SW480 (cell line): ENCODE results near the gene PTAFR.

Experiments
- DNase-seq: peaks from one replicate; pipeline ENCODE4 v3.0.0-alpha.2; 2016; ENCODE audit warnings: low spot score

The PTAFR gene, protein sequence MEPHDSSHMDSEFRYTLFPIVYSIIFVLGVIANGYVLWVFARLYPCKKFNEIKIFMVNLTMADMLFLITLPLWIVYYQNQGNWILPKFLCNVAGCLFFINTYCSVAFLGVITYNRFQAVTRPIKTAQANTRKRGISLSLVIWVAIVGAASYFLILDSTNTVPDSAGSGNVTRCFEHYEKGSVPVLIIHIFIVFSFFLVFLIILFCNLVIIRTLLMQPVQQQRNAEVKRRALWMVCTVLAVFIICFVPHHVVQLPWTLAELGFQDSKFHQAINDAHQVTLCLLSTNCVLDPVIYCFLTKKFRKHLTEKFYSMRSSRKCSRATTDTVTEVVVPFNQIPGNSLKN

DNA sequence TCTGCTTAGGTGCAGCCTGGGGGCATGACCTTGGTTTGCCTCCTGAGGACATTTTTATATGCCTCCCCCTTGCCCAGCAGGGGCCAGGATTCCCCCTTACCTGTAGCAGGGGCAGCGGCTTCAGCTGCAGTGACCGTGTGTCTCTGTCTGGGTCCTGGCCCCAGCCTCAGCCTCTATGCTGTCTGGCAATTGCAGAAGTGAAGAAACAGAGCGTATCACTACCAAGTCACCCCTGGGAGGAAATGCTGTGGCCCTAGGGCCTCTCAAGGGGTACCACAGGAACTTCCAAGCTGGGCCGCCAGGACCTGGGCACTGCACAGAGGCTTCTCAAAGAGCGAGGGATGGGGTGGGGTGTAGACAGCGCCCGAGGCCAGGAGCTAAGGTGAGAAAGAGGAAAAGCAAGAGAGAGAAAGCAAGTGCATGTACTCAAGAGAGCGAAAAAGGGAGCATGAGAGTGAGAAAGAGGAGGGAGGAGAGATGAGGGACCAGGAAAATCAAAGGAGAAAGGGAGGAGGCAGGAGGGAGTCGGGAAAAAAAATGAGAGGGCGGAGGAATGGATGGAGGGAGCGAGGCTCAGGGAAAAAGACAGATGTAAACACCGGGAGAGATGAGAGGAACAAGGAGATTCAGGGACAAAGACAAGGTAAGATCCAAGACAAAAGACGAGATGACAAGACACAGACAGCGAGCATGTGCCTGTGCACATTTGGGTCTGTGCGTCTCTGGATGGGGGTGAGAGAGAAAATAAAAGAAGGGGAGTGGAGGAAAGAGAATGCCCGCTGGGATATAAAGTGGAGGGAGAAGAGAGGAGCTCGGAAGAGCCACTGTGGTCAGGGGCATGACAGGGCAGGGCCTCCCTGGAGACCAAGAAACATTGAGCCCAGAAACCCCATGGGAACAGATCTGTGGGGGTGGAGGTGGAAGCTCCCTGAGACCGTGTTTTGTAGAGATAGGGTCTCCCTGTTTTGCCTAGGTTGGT is at the start of gene PTAFR:
PTAFR (minus strand) TSS at position 199 of the 979 bp plus-strand sequence. CDS start 25,669 bp downstream, outside the sequence.
- DNase-seq: no peak

DNA sequence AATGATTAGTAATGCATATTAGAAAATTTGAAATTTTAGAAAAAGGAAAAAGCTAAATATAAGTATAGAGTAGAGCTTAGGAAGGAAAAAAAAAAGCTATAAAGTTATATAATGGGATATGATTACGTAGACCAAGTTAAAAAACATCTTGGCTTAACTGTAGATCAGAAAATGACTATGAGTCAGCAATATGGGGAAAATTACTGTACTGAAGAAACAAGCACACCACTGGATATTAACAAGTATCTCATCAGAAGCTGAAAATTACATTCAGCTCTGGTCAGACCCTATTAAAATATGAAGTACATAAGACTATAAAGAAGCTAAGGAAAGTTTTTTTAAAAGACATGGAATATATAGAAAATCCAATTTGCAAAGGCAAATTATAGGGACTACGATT is 36.8 kb upstream of the PTAFR start:
- DNase-seq: no peak

DNA sequence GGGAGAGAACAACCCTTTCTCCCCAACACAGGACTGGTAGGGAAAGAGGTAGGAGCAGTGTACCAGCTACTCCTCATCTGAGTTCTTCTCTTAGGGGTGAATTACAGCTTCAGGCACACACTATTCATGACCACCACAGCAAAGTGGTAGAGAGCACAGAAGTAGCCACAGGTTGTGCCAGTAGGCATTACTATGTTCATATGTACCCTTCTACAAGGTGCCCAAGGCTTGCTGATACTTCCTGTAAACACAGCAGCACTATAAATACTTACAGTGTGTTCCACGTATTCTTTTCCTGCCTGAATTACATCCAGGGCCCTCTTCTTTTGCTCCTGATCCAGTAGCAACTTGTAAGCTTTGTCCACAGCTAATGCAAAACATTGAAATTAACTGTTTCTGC is 33.2 kb upstream of the PTAFR start:
- DNase-seq: no peak

DNA sequence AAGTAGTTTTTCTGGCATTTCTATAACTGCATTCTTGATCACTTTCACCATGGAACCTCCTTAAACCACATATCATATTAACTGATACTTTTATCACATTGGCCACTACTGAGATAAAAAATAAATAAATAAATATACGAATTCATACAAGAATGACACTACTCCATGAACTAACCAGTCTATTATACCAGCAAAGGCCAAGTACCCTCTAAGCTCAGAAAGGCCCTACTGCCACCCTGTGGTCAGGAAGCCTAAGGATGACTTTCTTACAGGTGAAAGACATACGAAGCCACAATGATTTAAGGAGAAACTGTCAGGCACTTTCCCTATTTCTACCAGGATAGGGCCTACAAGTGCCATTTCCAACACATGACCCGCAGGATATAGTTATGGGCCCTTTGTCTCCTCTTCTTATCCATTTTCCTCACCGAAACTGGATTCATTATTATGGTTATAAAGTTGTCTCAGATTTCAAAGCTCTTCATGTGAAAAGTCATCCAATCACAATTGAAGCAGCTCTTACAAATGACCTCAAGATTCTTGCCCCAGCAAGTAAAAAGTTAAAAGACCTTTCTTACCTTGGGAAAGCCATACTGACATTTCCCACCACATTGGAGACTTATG is 32.4 kb upstream of the PTAFR start:
- DNase-seq: peak; percentile 69

DNA sequence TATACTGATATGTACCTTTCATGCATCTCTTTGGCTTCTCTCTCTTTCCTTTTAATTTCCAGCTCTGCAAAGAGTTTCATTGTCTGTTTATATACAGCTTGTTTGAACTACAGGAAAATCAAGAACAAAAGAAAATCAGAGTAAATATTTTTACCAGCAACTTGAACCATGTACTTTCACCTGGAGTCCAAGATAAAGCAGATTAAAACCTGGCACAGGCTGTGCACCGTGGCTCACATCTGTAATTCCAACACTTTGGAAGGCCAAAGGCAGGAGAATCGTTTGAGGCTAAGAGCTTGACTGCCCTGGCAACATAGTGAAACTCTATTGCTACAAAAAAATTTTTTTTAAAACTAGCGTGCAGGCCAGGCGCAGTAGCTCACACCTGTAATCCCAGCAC is 28.8 kb upstream of the PTAFR start:
- no peak for DNase-seq

DNA sequence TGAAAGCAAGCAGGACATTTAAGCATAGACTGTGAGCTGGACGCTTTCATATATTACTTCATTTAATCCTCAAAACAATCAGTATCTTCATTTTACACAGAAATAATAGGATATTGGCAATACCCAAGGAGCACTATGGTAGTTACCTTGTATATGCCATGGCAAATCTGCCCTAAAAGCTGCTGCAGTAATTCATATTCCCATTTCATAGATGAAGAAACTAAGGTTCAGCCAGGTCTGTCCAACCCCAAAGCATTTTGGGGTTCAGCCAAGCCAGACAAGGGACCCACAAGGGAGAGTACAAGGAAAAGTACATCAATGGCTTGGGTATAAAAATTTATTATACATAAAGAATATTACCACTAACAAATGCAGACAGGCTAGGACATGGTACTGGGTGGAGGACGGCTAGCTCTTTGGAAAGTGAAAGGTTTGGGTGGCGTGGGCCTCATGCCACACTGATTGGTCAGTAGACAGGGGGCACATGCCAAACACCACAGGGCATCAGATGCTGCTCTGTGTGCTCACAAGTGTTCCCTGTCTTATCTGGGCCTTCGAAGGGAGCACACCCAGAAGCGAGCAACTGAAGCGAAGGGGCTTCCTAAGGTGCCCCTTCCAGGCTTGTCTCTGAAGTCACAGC is 23.9 kb upstream of the PTAFR start:
- DNase-seq: no peak

DNA sequence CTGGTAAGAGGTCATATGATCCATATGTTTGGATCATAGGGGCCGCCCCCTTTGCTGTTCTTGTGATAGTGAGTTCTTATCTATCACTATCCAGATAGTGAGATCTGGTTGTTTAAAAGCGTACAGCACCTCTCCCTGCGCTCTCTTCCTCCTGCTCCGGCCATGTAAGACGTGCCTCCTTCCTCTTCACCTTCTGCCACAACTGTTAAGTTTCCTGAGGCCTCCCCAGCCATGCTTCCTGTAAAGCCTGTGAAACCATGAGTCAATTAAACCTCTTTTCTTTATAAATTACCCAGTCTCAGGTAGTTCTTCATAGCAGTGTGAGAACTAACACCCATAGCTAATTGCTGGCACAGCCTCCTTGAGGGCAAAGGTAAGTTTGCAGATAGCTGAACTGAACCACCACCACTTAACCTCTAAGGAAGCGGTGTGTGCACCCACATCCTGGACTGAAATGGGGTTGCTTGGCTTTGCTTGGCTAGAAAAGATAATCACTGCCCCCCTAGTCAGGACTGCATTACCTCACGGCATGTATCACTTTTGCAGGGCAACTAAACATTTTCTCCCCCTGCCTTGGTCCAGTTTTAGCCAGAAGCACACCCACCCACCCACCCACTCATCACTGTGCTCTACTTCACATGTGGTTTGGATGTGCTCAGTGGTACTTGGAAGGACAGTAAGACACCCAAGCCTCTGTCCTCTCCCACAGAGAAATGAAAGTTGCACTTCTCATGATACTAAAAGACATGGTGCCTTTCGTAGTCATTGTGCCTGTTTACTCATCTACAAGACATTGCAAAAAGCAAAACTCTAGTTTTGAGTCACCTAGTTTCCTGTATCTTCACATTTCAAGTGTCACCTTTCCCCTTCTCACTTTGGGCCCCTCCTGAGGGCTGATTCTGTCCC is 23.1 kb upstream of the PTAFR start:
- no peak for DNase-seq

DNA sequence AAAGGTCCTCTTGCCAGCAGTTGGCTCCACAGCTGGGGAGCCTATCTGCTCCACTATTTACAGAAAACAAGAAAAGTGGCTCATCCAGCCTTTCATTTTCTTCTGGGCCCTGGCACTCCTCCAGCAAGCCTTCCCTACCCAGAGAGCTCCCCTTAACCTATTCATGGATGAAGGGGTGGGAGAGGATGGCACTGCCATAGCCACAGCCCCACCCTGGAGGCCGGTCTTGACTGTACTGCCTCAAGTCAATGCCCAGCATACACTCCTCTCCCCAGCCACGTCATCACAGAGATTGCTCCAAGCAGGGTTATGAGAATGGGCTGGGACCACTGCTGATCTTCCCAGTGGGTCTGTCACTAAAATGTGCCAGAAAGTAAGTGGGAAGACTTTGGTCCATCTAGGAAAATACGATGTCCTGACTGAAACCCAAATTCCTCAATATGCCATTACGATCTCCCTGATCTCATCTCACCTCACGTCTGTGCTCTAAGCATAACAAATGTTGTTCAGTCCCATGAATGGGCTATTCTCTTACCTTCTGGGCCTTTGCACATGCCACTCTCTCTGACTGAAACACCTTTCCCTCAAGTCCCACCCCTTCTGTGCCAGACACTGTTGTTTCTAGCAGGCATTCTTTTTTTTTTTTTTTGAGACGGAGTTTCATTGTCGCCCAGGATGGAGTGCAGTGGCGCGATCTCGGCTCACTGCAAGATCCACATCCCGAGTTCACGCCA is 21.4 kb upstream of the PTAFR start:
- DNase-seq: no peak

DNA sequence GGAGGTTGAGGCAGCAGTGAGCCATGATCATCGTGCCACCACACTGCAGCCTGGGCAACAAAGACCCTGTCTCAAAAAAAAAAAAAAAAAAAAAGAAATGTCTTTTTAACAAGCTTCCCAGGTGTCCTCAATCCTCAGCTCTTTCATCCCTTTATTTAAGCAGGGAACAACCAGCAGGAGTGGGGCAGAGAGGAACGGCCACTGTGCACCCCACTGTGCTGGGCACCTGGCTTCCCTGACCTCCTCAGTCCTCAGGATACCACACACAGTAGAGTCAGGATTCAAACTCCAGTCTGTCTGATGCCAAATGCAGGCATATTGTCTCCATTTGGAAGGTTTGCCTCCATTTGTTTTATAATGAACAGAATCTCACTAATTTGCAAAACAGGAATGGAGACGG is 19.8 kb upstream of the PTAFR start:
- no peak for DNase-seq

DNA sequence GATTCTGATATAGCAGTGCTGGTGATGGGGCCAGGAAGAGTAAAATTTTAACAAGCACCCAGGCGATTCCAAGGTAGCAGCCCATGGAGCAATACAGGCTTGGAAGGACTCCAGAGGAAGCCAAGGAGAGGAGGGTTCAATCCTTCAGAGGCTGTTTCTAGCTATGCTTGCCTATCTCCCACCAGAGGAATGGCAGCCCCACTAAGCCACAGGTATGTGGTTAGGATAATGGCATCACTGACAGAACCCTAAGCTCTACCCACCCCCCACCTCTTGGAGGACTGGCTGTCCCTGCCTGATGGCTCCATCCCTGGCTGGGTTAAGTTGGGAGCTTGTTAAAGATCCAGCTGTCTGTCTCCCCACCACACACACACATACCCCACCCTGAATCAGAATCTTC is 19.3 kb upstream of the PTAFR start:
- no peak for DNase-seq

DNA sequence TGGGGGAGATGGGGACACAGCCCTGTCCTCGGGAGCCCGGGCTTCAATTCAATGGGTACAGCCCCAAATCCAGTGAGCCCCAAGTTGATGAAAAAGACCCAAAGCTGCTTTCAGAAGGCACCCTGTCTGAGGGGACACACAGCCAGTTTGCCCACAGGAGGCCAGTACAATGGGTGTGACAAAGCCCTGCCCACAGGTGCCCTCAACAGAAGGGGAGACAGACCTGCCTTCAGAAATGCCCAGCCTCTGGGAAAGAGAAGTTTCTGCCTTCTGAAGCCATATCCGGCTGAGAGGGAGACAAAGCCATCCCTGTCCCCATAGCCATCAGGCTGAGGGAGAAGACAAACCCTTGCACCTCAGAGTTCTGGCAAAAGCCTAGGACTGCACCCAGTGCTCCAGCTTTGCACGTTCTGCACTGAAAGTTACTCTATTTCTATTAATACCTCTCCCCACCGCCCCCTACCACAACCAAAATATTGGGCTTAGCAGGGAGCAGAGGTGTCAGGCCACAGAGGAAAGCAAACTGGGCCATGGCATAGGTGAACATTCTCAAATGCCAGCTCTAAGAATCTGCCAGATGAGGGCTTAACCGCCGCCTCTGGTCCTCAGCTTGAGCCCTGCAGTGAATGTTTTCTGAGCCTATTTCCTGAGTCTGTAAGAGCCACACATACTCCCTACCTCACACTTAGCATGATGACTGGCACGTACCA is 18.0 kb upstream of the PTAFR start:
- DNase-seq: no peak

DNA sequence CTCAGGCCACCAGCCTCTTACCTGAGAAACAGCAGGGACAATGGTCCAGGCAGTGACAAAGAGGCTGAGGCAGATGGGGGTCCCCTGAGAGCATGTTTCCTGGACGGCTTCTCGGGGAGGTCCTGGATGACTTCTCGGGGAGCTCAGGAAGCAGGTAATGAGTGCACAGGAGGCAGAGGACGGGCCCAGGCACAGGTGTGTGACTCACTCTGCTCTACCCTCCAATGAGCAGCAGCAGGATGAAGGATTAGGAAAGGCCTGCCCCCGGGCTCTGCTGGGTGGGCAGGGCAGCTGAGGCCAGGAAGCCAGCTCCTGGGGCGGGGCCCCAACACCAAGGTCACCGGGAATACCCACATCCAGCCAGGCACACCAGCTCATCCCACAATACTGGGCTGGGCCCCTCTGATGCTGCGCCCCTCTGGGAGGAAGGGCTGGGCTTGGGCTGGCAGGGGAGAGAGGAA is 17.2 kb upstream of the PTAFR start:
- peak; percentile 78 for DNase-seq

DNA sequence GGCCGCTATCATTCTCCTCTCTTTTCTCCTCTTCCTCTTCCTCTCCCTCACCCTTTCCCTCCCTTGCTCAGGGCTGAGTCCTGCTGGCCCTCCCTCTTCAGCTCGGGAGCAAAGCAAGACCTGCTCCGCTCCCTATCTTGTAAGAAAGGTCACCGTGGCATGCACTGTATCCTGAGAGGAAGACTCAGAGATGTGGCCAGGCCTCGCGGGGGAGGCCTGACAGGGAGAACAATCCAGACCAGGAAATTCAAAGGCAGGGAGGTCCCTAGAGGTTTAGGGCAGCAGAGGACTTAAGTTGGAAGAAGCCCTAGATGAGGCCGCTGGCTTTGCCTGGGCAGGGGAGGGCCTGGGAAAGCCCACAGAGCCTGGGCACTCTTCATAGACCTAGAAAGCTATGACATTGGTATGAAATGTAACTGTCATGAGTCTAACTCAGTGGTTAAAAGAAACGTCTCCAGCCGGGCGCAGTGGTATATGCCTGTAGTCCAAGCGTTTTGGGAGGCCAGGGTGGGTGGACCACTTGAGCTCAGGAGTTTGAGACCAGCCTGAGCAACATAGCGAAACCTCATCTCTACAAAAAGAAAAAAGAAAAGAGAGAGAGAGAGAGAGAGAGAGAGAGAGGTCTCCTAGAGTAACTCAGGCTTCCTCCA is 14.6 kb upstream of the PTAFR start:
- DNase-seq: no peak

DNA sequence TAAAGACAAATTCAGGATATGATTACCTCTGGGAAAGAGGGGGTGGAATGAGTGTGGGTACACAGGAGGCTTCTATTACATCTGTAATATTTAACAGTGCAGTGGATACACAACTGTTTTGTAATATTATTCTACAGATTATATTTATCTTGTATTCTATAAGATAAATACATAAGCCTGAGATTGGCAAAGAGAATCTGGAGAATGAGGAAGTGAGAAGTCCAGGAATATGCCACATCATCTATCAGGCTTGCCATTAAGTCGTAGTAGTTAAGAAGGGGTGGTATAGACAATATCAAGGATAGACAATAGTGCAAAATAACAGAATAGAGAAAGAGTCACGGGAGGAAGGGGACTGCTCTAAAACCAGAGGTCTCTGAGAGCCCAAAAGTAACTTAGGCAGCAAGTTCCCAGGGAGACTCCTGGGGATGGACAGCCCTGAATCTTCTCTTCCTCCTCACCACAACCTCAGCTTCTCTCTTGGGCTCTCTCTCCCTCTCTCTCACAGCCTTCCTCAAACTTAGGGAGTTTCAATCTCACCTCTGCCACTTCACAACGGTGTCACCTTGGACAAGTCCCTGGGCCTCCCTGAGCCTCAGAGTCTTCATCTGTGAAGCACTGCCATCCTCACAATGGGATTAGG is 14.0 kb upstream of the PTAFR start:
- no peak for DNase-seq

DNA sequence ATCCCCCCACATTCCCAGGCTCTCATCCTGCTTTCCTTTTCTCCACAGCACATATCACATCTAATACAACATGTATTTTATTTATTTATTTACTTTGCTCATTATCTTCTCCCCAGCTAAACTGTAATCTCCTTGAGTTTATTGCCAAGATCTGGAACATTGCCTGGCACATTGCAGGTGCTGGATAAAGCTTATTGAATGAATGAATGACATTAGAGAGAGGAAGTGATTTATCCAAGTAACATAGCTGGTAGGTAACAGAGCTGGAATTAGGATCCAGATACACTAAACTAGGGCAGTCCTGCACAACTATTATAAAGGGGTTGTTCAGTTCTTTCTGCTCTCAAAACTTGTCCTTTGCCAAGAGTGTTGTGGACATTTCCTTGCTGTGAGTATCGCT is 8.6 kb upstream of the PTAFR start:
- DNase-seq: no peak

DNA sequence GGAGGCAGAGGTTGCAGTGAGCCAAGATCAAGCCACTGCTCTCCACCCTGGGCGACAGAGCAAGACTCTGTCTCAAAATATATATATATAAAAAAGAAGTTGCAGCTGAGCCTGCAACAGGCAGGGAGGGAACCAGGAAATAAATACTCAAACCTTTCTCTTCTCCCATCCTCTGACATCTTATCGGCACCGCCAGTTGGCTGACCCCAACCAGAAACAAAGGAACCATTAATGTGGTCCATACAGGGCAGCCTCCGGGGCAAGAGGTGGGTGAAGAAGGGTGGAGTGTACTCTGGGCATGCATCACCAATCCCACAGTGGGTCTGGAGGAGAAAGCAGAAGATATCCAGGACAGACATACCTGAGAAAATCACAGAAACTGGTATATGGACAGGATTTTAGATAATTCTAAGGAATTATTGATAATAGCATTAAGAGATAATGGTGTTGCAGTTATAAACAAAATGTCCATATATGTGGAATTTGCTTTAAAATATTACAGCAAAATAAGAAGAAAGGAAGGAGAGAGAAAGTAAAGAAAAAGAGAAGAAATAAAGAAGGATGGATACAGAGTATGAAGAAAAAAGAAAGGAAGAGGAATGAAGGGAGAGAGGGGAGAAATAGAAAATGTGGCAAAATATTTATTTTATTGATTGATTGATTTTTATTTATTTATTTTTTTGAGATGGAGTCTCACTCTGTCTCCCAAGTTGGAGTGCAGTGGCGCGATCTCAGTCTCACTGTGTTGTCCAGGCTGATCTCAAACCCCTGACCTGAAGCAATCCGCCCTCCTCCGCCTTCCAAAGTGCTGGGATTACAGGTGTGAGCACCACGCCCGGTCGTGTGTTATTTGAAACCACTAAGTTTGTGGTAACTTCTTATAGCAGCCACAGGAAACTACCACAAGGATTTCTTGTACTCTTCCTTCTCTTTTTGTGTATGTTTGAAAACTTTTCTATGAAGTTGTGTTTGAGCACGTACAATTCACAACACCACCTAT is 4.1 kb upstream of the PTAFR start:
- DNase-seq: no peak
